ENCODE results near the gene RCVRN.

The RCVRN gene

DNA sequence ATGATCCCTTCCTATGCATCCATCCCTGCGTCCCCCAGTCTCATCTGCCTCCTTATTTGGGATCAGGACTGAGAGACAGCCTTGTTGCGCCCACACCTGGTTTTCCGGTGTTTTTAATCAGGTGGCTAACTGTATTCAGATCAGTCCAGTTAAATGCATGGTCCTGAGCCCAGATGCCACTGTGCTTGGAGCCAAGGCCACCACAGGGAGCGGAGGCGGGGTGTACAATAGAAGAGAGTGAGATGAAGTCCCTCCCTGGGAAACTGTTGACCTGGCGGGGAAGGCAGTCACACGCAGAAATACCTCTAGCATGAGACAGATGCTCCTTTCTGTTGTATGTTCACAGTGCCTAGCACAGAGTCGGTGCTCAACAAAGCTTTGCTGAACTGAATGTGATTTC, 6.3 kb downstream of the RCVRN start:
- no peak for DNase-seq (ENCODE audit: low spot score)

DNA sequence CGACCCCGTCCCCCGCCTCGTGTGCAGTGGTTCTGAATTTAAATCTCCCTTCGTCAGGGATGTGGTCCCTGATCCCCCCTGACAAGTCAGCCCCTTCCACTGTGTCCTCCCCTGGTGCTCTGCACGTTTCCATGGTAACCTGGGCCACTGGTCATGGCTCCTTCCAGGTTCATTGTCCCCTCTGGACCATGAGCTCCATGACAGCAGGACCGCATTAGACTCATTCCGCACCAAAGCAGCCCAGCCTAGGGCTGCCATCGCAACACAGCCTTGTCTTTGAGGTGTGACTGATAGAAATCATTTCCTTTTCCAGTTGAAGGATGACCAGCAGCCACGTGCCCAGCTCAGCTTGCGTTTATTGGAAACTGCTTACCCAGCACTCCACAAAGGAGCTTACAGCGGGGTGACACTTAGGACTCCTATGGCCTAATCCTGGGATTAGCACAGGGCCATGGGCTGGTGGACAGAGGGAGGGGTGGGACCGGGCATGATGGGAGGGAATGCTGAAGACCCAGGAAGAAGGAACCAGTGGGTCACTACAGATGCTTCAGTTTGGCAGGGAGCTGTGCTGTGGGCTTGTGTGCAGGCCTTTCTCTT, 7.6 kb downstream of the RCVRN start:
- no peak for DNase-seq (ENCODE audit: low spot score)

GRCh38 chr17:9895923-9896322, 9.1 kb downstream of the RCVRN start:
- no peak for DNase-seq (ENCODE audit: low spot score)

DNA sequence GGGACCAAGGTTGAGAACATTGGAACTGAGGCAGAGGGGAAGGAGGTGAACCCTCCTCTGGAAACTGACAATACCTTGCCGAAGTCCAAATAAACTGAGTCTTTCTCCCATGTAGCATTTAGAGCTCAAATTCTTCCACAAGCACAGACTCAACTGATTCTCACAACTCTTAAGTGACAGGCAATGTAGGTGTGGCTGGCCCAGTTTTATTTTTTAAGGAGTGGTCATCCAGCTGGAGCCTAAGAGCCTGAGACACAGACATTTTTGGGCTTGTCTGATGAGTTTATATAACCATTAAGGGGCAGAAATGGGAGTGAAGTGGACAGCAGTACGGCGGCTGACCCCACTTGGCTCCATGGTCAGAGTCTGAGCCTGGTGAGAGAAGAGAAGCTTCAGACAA, 10.8 kb downstream of the RCVRN start:
- no peak for DNase-seq (ENCODE audit: low spot score)

- no peak for DNase-seq (ENCODE audit: low spot score)
Observed at GRCh38 chr17:9893411-9894012, 11.6 kb downstream of the RCVRN start.

- DNase-seq (ENCODE audit: low spot score) = peak; percentile 46
Observed at GRCh38 chr17:9890124-9890523, 14.9 kb downstream of the RCVRN start.

- DNase-seq (ENCODE audit: low spot score) = no peak
Observed at GRCh38 chr17:9887508-9887907, 17.6 kb downstream of the RCVRN start.

DNA sequence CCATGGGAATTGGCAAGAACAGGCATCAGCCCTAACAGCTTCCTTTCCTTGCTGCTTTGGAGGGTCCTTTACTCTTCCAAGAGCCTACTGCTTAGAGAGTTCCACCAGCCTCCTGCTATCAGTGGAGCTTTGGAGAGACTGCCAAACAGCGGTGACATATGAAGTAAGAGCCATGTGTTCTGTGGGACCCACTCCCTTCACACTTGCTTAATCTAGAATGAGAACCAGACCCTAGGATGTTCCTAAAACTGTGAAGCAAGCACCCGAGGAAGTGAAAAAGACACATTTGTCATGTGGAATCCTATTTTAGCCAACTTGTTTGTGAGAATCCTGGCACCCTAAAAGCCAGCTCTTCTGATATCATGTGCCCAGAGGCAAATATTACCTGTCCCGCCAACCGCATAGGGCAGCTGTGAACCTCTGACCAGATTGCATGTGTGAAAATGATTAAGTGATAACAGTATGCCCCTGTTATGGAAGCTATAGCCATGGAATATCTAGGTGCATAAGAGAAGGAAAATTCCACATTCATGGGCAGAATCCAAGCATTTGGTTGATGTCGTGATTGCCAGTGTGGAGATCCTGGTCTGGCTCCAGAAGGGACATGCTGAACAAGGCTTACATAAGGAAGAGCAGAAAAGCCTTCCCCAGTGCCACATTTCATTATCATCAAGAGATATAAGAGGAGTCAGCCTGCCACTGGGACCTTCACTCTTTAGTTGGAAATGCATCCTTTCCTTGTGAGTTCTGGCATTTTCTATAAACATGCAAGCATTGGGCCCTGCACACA, 18.7 kb downstream of the RCVRN start:
- no peak for DNase-seq (ENCODE audit: low spot score)

DNA sequence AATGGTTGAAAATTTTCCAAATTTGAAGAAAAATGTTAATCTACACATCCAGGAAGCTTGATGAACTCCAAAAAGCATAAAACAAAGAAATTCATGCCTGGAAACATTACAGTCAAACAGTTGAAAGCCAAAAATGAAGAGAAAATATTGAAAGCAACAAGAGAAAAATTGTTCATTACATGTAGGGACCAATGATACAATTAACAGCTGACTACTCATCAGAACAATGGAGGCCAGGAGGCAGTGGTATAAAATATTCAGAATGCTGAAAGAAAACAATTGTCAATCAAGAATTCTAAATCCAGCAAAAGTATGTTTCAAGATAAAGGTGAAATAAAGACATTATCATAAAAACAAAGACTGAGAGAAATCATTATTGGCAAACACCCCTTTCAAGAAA, 21.6 kb downstream of the RCVRN start:
- no peak for DNase-seq (ENCODE audit: low spot score)

- peak; percentile 37 for DNase-seq (ENCODE audit: low spot score)
Observed at GRCh38 chr17:9880582-9880999, 24.5 kb downstream of the RCVRN start.

DNA sequence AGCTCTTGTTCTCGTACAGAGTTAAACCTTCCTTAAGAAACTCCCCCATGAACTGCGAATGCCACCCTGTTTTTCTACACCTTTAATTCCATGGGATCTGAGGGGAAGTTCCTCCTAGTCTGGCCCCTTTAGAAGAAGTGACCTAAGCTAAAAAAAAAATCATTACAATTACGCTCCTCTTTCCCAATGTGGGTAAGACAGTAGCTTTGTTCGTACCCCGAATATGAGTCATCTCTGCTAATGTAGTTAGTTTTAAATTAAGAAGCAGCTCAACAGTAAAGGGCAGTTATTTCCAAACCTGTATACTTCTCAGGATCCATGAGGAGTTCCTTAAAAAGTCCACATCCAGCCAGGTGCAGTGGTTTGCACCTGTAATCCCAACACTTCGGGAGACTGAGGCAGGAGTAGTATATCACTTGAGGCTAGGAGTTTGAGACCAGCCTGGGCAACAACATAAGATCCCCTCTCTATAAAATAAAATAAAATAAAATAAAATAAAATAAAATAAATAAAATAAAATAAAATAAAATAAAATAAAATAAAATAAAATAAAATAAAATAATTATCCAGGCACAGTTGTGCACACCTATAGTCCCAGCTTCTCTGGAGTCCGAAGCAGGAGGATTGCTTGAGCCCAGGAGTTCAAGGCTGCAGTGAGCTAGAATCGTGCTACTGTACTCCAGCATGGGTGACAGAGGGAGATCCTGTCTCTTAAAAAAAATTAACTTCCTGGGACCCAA, 26.1 kb downstream of the RCVRN start:
- peak; percentile 25 for DNase-seq (ENCODE audit: low spot score)

DNA sequence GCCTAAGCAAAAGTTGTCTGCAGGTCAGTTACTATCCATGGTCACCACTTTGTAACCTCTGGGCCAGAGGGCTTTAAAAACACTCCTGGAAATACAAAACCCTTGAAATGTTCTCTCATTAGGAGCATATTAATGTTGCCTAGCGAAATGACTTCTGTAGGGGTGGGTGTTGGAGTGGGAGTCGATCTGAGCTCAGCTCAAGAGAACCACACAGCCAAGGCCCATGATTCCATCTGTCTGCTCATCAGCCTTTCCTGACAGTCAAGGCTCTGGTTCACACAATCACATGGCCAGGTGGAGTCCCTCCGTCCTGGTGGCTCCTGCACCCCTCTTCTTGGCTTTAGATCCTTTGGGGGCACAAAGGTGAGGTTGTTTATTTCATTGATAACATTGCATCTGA, 26.7 kb downstream of the RCVRN start:
- no peak for DNase-seq (ENCODE audit: low spot score)

GRCh38 chr17:9875441-9875840, 29.6 kb downstream of the RCVRN start:
- peak; percentile 79 for DNase-seq (ENCODE audit: low spot score)

DNA sequence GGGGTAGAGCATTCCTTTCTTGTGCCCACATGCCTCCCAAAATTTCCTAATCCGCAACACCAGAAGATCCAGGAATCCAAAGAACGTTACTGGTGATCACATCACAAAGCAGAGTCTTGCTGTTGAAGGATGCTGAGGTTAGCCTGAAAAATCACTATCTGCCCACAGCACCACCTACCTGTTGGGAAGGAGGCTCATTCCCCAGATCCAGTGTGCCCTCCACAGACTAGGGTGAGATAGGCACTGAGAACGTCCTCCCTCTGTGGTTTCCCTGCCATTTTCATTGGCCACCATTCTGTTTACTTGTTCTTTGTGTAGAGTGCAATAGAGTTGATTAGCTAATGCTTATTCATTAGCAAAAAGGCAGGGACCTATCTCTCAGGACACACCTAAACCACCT, 30.3 kb downstream of the RCVRN start:
- DNase-seq (ENCODE audit: low spot score) = no peak

DNA sequence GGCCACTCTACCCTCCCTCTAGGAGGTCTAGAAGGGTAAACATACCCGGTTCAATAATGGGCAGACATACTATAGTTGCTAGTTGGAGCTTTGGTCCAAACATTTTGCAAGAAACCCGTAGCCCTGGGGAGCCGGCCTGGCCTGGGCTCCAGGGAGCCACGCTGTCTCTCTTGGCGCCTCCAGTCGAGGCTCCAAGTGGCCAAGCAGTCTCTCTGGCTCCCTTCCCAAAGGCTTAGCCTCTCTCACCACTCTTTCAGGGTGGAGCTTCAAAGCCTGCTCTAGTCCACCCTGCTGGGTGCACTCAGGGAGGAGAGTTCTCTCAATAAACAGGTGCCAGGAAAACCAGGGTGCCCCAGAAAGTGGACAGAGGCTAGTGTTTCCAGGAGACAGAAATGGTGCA, 32.2 kb downstream of the RCVRN start:
- DNase-seq (ENCODE audit: low spot score) = no peak

- no peak for DNase-seq (ENCODE audit: low spot score)
Observed at GRCh38 chr17:9868552-9868951, 36.5 kb downstream of the RCVRN start.

DNA sequence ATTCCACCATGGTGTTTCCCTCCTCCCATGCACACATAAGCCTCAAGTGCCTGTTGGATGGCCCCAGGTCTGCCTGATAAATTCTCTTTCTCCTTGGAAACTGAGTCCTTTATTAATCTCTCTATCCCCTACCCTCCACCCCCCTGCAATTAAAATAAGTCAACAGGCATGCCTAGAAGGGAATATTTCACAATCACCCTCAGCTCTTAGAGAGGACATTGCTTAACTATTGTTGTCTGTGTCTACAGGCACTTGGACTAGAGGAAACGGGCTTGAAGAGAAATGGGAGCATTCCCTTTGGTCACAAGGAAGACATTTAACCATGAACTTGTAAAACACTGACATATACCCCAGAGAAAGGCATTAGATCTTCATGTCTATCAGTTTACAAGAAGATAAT, 39.5 kb downstream of the RCVRN start:
- no peak for DNase-seq (ENCODE audit: low spot score)

- no peak for DNase-seq (ENCODE audit: low spot score)
Observed at GRCh38 chr17:9862949-9863348, 42.1 kb downstream of the RCVRN start.

- no peak for DNase-seq (ENCODE audit: low spot score)
Observed at GRCh38 chr17:9862220-9862619, 42.9 kb downstream of the RCVRN start.

DNA sequence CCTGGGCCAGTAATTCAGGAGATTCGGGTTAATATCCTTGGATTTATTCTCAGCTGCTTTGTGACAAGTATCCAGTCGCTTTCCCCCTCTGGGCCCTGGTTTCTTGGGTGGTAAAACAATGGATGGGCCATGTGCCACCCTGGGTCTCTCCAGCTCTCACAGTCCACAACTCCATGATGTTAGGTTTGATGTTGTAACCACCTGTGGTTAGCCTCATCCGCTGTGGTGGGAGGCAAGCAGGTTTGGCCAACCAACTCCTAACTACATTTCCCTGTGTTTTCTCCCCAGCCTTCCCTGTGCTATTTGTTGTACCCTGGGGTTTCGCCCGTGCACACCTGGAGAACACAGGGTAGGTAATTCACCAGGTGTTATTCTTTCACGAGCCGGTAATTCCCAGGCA, 44.2 kb downstream of the RCVRN start:
- DNase-seq (ENCODE audit: low spot score) = no peak

GRCh38 chr17:9859781-9860180, 45.3 kb downstream of the RCVRN start:
- no peak for DNase-seq (ENCODE audit: low spot score)

GRCh38 chr17:9855036-9855435, 50.0 kb downstream of the RCVRN start:
- no peak for DNase-seq (ENCODE audit: low spot score)

GRCh38 chr17:9854255-9854654, 50.8 kb downstream of the RCVRN start:
- DNase-seq (ENCODE audit: low spot score) = no peak
